HepG2 (cell line): ENCODE data around the gene CHRNB1. TPM values are rescaled to one million over a fixed set of nuclear protein-coding genes. Genes with fewer than 3 reads are reported as not detected.

Experiments used
- ATAC-seq: fragments of 200-7000 bp; cut with Tn5 transposase; 3 replicates; pipeline ENCODE4 v1.9.1; 2020; ENCODE audit warnings: mild to moderate bottlenecking, moderate library complexity
- BruUV-seq: library from RNA; stranded (reverse); fragments of 400-500 nt; replicated peaks from 2 replicates; lab custom pipeline; 2021; lab: Mats Ljungman, UMichigan
- CTCF ChIA-PET: fragments of 300-600 bp; formaldehyde crosslinking; extraction: SDS; loops from one replicate; lab custom pipeline; 2021; ENCODE audit warnings: low total read pairs, inconsistent platforms, low intra/inter-chr PET ratio; lab: Yijun Ruan, JAX
- POLR2A ChIA-PET: fragments of 350-600 bp; sonication (Branson Sonifier 250); formaldehyde crosslinking; loops from one replicate; lab custom pipeline; 2020; ENCODE audit warnings: antibody characterized with exemption, inconsistent platforms; lab: Yijun Ruan, JAX
- DNase-seq: peaks from one replicate; pipeline ENCODE4 v3.0.0-alpha.2; 2015; ENCODE audit warnings: low spot score
- FAIRE-seq: peaks from 3 replicates; lab custom pipeline; 2011; peaks lifted over from hg19 to GRCh38; lab: Jason Lieb, UNC
- H2AFZ ChIP-seq: one replicate; pipeline ENCODE4 v1.6.1; 2011; ENCODE audit warnings: low read length, inconsistent platforms
- H3K27ac ChIP-seq: fragments of 300-600 bp; 3 replicates; pipeline ENCODE4 v1.8.0; 2011; ENCODE audit warnings: mixed run types, mild to moderate bottlenecking, mixed read lengths, low read length, inconsistent platforms; ENCODE audit not compliant: insufficient read depth; ENCODE audit errors: extremely low read length
- H3K27me3 ChIP-seq, 2 experiments: fragments of 200-600 bp in 1 of 2; 2 replicates in 1 of 2; 3 replicates in 1 of 2; pipeline versions ENCODE4 v1.6.0 to v1.8.0; 2011; ENCODE audit warnings: low read length in 2 of 2, mild to moderate bottlenecking in 2 of 2, moderate library complexity in 2 of 2, inconsistent platforms in 1 of 2; ENCODE audit not compliant: insufficient read depth in 2 of 2, control insufficient read depth in 1 of 2
- H3K36me3 ChIP-seq, 2 experiments: fragments of 200-600 bp in 1 of 2; replicated peaks in 1 of 2; 2 replicates in 1 of 2; 3 replicates in 1 of 2; pipeline versions ENCODE4 v1.5.1 to v1.8.0; 2011; ENCODE audit warnings: low read length in 2 of 2, inconsistent platforms in 1 of 2; ENCODE audit not compliant: insufficient read depth in 2 of 2, control insufficient read depth in 1 of 2
- H3K4me1 ChIP-seq: 2 replicates; pipeline ENCODE4 v1.5.1; 2012; ENCODE audit warnings: low read length, inconsistent platforms; ENCODE audit not compliant: insufficient read depth
- H3K4me2 ChIP-seq: 2 replicates; pipeline ENCODE4 v1.6.0; 2011; ENCODE audit warnings: low read depth, low read length, inconsistent platforms
- H3K4me3 ChIP-seq, 3 experiments: fragments of 200-600 bp in 1 of 3; sonication (generic), shearing (Covaris generic) in 1 of 3; replicated peaks in 1 of 3; 2 replicates each; pipeline ENCODE4 v1.5.1; 2011 to 2016; ENCODE audit warnings: low read length in 3 of 3, inconsistent platforms in 2 of 3, low read depth in 2 of 3, mild to moderate bottlenecking in 2 of 3, control low read depth in 1 of 3, mixed read lengths in 1 of 3; ENCODE audit not compliant: insufficient read depth in 1 of 3
- H3K79me2 ChIP-seq: one replicate; pipeline ENCODE4 v1.6.1; 2011; ENCODE audit warnings: low read length, inconsistent platforms; ENCODE audit not compliant: insufficient read depth
- H3K9ac ChIP-seq: 2 replicates; pipeline ENCODE4 v1.6.0; 2011; ENCODE audit warnings: mild to moderate bottlenecking, low read depth, low read length, inconsistent platforms; ENCODE audit not compliant: insufficient read depth
- H3K9me3 ChIP-seq: 2 replicates; pipeline ENCODE4 v1.5.1; 2012; ENCODE audit warnings: mild to moderate bottlenecking, low read length
- H4K20me1 ChIP-seq: 2 replicates; pipeline ENCODE4 v1.6.0; 2011; ENCODE audit warnings: inconsistent platforms, mild to moderate bottlenecking, low read length, moderate library complexity; ENCODE audit not compliant: insufficient read depth
- ARNT2 ChIP-seq: sonication (generic); formaldehyde crosslinking; IDR thresholded peaks from 2 replicates; pipeline ENCODE4 v1.8.0; 2022; ENCODE audit warnings: mild to moderate bottlenecking, low read depth, missing genetic modification reagents, moderate library complexity
- BHLHE40 ChIP-seq: IDR thresholded peaks from 2 replicates; pipeline ENCODE4 v1.6.1; 2011; ENCODE audit warnings: low read length, improper control_type of control experiment
- SMYD3 ChIP-seq: sonication (generic); formaldehyde crosslinking; IDR thresholded peaks from 2 replicates; pipeline ENCODE4 v1.8.1; 2023; ENCODE audit warnings: mild to moderate bottlenecking, missing genetic modification reagents
- TOPORS ChIP-seq: sonication (generic); formaldehyde crosslinking; IDR thresholded peaks from 2 replicates; pipeline ENCODE4 v1.8.0; 2023; ENCODE audit warnings: mild to moderate bottlenecking, missing genetic modification reagents
- YY1 ChIP-seq: IDR thresholded peaks from 2 replicates; pipeline ENCODE4 v1.6.1; 2011; ENCODE audit warnings: low read length, low read depth, moderate library complexity, mild to moderate bottlenecking; ENCODE audit not compliant: insufficient read depth, insufficient replicate concordance
- ZNF674 ChIP-seq: sonication (generic); formaldehyde crosslinking; IDR thresholded peaks from 2 replicates; pipeline ENCODE4 v1.5.0; 2020; ENCODE audit warnings: low read depth, mild to moderate bottlenecking, missing genetic modification reagents
- WGBS: methylation state at CpG from one replicate; pipeline ENCODE4 v1.1.6; 2017; ENCODE audit warnings: low lambda C conversion rate; 5-methylcytosine and 5-hydroxymethylcytosine counted together
- in situ Hi-C: cut with HindIII; loops from 2 replicates; pipeline ENCODE4 v1.10.0; 2017; ENCODE audit warnings: low pct_unique_long_range_greater_than_20kb; ENCODE audit not compliant: extremely low pct_ligation_motif_present
- intact Hi-C: fragments of 100-400 bp; cut with micrococcal nuclease; formaldehyde crosslinking; loops from one replicate; pipeline ENCODE4 v1.10.0; 2022; ENCODE audit not compliant: unreplicated experiment
- polyA plus RNA-seq, 8 experiments: library from polyadenylated mRNA; depleted of rRNA in 3 of 8; stranded (reverse) in 7 of 8; unstranded in 1 of 8; fragments of >200 nt; fragmentation: Illumina TruSeq in 4 of 8; extraction: Trizol in 4 of 8; gene quantifications; 2 replicates each; pipeline versions ENCODE4 v1.2.1 to v1.2.3, GENCODE V29; 2011 to 2016; ENCODE audit warnings: low read depth in 4 of 8, missing spikeins in 1 of 8, mixed read lengths in 1 of 8; ENCODE audit not compliant: insufficient read depth in 1 of 8
- total RNA-seq, 5 experiments: library from RNA; depleted of rRNA; stranded (reverse); fragments of >200 nt; fragmentation: Illumina TruSeq; extraction: Trizol; gene quantifications; 2 replicates each; pipeline ENCODE4 v1.2.3, GENCODE V29; 2016; ENCODE audit warnings: low read depth in 1 of 5
- TF ChIP-seq, protein P1 (sequence below): sonication (generic); formaldehyde crosslinking; IDR thresholded peaks from 2 replicates; pipeline ENCODE4 v1.8.1; 2023; ENCODE audit warnings: mild to moderate bottlenecking, missing genetic modification reagents, borderline replicate concordance

CHRNB1 gene
- total and polyA plus RNA-seq, 2 of the 13 experiments (the other 11 are each of a cell fraction or from before 2014, with no cell fraction given): 5.4 to 33.7 TPM

DNA sequence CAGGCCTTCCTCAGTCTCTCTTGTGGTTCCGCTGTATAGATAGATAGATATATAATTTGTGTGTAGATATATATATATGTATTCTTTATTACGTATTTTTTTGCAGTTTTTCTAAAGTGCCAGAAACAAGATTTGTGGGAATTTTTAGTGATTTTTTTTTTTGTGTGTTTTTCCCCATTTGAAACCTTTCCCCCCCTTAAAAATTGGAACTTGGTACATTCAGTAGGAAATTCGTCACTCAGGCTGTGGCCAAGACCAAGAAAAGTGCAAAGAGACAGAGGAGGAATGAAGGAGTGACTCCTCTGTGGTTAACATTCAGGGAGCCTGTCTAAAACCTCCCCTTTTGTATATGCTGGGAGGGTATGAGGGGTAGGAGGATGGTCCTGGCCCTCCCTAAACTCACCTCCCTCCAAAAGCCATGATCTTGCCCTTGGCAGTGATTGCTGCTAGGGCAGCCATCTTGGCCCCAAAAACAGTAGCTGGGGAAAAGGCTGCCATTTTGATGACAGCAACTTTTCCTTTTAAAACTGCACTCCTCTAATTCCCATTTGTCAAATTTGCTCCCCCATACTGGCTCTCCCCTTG, 15.2 kb downstream of the CHRNB1 start:
- ChIA-PET CTCF (no interaction called here), POLR2A (no interaction called here)
- TF ChIP-seq ZNF674 (CRISPR knock-in tag): no peak
- no peak for TF ChIP-seq BHLHE40
- no peak for TF ChIP-seq SMYD3
- TF ChIP-seq ARNT2: no peak
- no peak for TF ChIP-seq YY1
- TF ChIP-seq, protein P1, sequence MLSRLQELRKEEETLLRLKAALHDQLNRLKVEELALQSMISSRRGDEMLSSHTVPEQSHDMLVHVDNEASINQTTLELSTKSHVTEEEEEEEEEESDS (CRISPR knock-in tag): no peak
- no peak for TF ChIP-seq TOPORS (CRISPR knock-in tag)

More for the DNA sequence above, 15.2 kb downstream of the CHRNB1 start:
- H4K20me1 ChIP-seq: no peaks in the 10 kb centered on the region; the same call in 1 of the 2 replicates
- in situ Hi-C loops (no loop called here), intact Hi-C loops (no loop called here)
- no peak overlapping the region for H3K9ac ChIP-seq
- H3K4me3 ChIP-seq: no peak overlapping the region
- no peaks in the 10 kb centered on the region for H3K27me3 ChIP-seq
- H3K9me3 ChIP-seq: no peaks in the 10 kb centered on the region
- H3K27ac ChIP-seq: no peak overlapping the region
- H3K79me2 ChIP-seq: no peaks in the 10 kb centered on the region
- 89% methylated on average over 3 of the region's 3 CpGs for WGBS
- DNase-seq: no peak
- no peak for FAIRE-seq
- H3K36me3 ChIP-seq: no peaks in the 10 kb centered on the region; a peak in 1 of 5 replicates
- ATAC-seq: no peak
- no peak overlapping the region for H2AFZ ChIP-seq
- no peak overlapping the region for H3K4me2 ChIP-seq
- BruUV-seq: no TSS peak
- no peaks in the 10 kb centered on the region for H3K4me1 ChIP-seq
